ENCODE results near the gene XRCC6. TPM values are rescaled to one million over a fixed set of nuclear protein-coding genes. Genes with fewer than 3 reads are reported as not detected.
"Not testable (repeated sequence)": the region's sequence is repeated elsewhere in the genome, so short reads cannot be mapped to it uniquely, and the experiment has no call there.

XRCC6 gene
- polyA plus RNA-seq, 4 donors, result 333 to 384 (median 357) TPM

DNA sequence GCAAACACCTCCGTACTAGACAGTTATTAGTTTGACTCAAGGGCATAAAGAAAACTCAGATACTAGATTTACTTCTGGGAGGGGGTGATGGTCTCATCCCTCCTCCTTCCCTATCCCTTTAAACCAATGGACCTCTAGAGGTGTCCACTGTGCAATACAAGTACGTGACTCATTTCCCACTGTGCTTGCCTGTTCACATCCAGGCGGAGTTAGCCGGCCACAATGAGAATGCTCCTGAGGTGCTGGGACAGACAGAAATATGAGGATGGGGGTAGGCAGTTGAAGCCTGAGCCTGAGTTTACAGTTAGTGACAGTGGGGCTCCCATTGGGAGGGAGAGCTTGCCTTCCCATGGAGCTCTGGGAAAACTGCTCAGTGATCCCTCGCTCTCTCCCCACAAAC is 23.0 kb upstream of the XRCC6 start:
- no peak for DNase-seq (ENCODE audit: low read depth in 4 of 4, low spot score in 3 of 4)

DNA sequence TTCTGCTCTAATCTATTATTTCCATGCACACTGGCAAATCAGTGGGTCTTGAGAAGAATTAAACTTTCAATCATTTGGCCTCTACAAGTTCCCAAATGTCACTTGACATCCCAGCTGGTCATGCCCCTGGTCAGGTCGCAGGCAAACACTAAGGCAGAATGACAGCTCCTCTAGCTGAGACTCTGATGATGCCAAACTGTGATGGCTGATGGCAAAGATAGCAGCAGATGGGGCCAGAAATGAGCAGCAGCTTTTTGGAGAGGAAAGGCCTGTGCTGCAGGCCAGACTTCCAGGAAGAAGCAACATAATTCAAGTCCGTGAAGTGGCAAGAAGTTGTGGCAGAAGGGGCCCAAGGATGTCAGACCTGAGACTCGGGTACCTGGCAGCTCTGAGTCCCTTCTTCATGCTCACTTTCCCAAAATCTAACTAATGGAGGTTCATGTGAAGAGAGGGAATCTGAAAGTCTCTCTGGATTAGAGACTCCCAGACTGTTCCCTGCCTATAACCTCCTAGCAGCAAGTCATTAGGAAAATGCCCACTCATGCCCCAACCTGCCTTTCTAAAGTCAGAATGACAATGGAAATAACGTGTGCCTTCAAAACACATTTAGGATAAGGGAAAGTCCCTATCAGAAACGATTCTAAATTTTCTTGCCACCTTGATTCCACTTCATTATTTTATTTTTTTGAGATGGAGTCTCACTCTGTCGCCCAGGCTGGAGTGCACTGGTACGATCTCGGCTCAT is 22.0 kb upstream of the XRCC6 start:
- no peak for DNase-seq (ENCODE audit: low read depth in 4 of 4, low spot score in 3 of 4)

DNA sequence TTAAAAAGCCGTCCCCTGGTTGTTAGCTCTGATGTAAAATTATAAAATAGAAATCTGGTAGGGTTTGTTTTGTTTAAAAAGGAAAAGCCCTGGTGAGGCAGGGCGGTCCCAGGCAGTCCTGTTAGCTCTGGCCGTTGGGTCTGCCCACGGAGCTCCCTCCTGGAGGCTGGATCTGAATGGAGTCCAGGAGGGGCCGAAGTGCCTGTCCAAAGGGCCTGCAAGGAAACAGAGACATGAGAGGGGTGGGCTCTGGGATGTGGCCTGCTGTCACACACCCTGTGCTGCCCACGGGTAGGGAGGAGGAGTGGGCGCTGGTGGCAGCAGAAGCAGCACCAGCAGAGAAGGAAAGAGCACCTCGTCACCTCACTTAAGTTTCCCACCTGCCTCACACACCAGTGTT is 20.1 kb upstream of the XRCC6 start:
- no peak for DNase-seq (ENCODE audit: low read depth in 4 of 4, low spot score in 3 of 4)

DNA sequence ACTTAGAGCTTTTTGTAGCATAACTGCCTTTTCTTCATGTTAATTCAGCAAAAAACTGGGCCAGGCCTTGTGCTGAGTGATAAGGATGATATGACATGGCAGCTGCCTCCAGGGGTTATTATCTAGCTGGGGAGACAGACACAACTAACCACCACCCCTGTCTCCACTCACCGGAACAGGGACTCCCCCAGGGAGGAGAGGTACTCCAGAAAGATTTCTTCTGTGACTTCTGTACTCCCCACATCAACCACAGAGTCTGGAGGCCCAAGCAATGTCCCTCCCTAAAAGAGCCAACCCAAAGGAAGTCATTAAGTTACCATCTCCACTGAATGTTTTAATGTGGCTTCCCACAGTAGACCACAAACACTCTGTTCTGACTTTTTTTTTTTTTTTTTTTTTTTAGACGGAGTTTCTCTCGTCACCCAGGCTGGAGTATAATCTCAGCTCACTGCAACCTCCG is 17.2 kb upstream of the XRCC6 start:
- no peak for DNase-seq (ENCODE audit: low read depth in 4 of 4, low spot score in 3 of 4)

DNA sequence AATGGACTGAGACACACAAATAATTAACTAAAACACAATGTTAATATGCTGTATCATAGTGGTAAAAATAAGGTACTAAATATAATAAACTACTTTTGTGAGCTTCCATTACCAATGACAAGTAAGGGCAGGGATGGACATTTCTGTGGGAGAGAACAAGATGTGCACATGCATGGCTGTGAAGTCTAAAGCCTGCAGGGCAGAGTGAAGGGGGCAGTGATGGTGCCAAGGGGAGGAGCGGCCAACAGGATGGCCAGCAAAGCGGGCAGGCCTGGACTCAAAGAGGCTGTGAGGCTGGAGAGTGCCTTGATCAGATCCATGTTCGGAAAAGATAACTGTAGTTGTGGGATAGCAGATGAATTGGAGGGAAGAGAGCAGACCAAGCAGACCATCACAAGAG is 12.7 kb upstream of the XRCC6 start:
- no peak for DNase-seq (ENCODE audit: low read depth in 4 of 4, low spot score in 3 of 4)

DNA sequence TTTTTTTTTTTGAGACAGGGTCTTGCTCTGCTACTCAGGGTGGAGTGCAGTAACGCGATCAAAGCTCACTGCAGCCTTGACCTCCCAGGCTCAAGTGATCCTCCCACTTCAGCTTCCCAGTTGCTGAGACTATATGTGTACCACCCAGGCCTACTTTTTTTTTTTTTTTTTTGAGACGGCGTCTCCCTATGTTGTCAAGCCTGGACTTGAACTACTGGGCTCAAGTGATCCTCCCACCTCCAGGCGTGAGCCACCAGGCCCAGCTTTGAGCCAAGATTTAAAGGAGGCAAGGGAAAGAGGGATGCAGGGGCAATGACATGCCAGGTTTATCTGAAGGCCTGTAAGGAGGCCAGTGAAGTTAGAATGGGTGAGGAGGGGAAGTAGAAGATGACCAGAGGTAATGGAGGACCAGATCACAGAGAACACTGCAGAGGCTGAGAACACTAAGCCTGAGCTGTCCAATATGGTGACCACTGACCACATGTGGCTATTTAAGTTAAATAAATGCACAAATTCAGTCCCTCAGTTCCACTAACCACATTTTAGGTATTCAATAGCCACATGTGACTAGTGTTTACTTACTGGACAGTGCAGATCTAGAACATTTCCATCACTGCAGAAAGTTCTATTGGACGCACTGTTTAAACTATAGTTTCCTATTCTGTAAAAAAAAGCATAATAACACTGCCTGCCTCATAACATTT is 8.3 kb upstream of the XRCC6 start:
- DNase-seq (ENCODE audit: low read depth in 4 of 4, low spot score in 3 of 4), result no peak

DNA sequence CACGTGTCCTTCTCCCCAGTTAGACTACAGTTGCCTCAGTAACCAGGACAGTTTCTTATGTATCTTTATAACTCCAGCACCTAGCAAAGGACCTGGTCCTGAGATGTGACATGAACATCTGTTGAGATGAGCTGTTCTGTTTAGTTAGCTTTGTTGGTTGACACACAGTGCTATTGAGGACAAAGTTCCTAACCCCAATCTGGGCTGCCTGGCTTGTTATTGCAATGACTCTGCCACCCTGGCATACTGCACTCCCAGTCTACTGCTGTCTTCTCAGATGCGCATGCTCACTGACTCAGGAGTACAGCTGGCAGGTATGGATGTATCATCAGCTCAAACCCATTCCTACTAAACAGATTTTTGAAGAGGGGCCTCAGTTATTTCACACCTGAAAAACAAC is 7.6 kb upstream of the XRCC6 start:
- no peak for DNase-seq (ENCODE audit: low read depth in 4 of 4, low spot score in 3 of 4)

DNA sequence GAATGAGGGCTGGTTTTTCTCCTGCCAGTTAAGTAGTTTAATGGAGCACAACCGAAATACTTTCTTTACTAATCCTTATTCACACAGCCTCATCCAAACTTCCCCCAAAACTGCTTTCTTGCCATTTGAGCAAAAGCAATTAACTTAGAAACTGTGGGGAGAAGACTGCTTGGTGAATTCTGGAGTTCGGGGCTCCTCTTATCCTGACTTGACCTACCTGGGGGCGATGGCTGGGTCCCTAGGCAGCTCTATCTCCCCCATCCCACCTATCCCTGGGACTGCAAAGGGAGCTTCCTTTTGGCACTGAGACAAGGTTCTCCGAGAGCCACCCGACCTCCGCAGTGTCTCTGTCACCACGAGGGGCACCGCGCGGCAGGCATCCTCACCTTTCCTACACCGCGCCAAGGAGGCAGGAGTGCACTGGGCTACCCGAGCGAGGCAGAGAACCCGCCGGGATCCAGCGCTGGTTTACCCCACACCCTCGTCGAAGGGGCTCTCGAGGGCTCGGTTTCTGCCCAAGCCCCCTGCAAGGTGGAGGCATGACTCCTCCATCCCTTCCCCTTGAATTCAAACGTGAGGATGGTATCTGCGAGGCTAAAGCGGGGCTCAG is 1.0 kb upstream of the XRCC6 start:
- peak in 2 of 4 donors; percentile 8 to 13 for DNase-seq (ENCODE audit: low read depth in 4 of 4, low spot score in 3 of 4)

DNA sequence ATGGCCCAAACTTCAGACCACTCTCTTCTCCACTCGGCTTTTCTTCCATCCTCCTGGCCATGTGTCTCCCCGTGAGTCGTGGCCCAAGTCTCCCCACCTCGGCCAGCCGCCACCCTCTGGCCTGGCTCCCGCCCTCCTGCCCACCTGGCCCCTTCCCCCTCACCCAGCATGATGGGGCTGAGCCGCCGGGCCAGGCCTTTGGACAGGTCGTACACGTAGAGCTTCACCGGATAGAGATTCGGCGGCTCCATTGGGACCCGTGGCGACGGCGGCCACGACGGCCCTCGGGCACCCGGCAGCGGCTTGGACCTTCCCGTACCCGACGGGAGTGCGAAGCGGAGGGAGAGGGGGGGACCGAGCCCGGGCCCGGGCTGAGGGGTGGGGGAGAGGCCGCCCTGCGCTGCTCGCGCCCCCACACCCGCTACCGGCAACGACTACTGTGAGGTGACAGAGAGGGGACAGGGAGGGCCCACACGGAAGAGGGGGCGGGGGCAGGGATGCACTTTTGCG is 451 bp upstream of the XRCC6 start, which contains the start of gene DESI1:
TSS of gene DESI1 (minus strand) at position 455 of the 510 bp plus-strand sequence. CDS start at position 251, 204 bp downstream.
- DNase-seq (ENCODE audit: low read depth in 4 of 4, low spot score in 3 of 4), result peak in 2 of 4 donors; percentile 0 to 39

DNA sequence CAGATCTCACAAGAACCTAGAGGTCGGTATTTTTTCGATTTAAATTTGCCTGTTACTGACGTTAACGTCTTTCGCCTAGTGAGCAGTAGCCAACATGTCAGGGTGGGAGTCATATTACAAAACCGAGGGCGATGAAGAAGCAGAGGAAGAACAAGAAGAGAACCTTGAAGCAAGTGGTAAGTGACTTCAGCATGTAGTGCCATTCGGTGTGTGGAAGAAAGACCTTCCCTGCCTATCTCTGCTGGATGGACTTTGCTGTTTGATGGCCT is 750 bp downstream of the XRCC6 start:
- no peak for DNase-seq (ENCODE audit: low read depth in 4 of 4, low spot score in 3 of 4)

DNA sequence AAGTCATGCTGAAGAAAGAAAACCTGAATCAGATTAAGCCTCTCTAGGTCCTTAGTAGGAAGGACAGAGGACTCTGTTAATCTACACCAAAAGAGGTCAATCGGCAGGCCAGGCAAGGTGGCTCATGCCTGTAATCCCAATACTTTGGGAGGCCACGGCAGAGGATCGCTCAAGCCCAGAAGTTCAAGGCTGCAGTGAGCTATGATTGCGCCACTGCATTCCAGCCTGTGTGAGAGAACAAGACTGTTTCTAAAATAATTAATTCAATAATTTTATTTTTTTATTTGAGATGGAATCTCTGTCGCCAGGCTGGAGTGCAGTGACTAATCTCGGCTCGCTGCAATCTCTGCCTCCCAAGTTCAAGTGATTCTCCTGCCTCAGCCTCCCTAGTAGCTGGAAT is 4.5 kb downstream of the XRCC6 start:
- no peak for DNase-seq (ENCODE audit: low read depth in 4 of 4, low spot score in 3 of 4)

DNA sequence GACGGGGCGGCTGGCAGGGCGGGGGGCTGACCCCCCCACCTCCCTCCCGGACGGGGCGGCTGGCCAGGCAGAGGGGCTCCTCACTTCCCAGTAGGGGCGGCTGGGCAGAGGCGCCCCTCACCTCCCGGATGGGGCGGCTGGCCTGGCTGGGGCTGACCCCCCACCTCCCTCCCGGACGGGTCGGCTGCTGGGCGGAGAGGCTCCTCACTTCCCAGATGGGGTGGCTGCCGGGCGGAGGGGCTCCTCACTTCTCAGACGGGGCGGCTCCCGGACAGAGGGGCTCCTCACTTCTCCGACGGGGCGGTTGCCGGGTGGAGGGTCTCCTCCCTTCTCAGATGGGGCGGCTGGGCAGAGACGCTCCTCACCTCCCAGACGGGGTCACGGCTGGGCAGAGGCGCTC is 10.0 kb downstream of the XRCC6 start:
- DNase-seq (ENCODE audit: low read depth in 4 of 4, low spot score in 3 of 4), result not testable (repeated sequence)

DNA sequence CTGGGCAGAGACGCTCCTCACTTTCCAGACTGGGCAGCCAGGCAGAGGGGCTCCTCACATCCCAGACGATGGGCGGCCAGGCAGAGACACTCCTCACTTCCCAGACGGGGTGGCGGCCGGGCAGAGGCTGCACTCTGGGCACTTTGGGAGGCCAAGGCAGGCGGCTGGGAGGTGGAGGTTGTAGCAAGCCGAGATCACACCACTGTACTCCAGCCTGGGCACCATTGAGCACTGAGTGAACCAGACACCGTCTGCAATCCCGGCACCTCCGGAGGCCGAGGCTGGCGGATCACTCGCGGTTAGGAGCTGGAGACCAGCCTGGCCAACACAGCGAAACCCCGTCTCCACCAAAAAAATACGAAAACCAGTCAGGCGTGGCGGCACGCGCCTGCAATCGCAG is 10.5 kb downstream of the XRCC6 start:
- DNase-seq (ENCODE audit: low read depth in 4 of 4, low spot score in 3 of 4), result not testable (repeated sequence)

DNA sequence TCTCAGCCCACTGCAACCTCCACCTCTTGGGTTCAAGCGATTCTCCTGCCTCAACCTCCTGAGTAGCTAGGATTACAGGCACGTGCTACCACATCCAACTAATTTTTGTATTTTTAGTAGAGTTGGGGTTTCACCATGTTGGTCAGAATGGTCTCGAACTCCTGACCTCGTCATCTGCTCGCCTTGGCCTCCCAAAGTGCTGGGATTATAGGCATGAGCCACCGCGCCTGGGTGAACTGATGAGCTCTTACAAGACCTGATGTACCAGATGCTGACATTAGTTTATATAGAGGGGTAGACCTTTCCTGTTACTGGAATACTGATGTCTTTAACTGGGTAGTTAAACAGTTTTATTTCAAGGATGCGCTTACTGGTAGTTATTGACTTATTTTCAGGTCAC is 13.5 kb downstream of the XRCC6 start:
- not testable (repeated sequence) for DNase-seq (ENCODE audit: low read depth in 4 of 4, low spot score in 3 of 4)

DNA sequence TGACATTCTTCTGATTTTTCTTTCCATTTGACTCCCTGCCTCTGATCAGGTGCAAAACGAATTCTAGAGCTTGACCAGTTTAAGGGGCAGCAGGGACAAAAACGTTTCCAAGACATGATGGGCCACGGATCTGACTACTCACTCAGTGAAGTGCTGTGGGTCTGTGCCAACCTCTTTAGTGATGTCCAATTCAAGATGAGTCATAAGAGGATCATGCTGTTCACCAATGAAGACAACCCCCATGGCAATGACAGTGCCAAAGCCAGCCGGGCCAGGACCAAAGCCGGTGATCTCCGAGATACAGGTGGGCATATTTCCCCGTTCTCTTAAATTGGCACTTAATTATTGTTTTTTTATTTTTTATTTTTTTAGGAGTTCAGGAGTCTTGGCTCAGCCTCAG is 15.4 kb downstream of the XRCC6 start:
- DNase-seq (ENCODE audit: low read depth in 4 of 4, low spot score in 3 of 4), result no peak

DNA sequence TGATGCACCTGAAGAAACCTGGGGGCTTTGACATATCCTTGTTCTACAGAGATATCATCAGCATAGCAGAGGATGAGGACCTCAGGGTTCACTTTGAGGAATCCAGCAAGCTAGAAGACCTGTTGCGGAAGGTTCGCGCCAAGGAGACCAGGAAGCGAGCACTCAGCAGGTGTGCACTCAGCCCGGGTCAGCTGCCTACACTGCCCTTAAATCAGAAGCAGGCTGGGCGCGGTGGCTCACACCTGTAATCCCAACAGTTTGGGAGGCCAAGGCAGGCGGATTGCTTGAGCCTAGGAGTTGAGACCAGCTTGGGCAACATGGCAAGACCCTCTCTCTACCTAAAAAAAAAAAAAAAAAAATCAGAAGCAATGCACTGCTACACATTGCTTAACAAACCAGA is 16.5 kb downstream of the XRCC6 start:
- DNase-seq (ENCODE audit: low read depth in 4 of 4, low spot score in 3 of 4), result not testable (repeated sequence)

DNA sequence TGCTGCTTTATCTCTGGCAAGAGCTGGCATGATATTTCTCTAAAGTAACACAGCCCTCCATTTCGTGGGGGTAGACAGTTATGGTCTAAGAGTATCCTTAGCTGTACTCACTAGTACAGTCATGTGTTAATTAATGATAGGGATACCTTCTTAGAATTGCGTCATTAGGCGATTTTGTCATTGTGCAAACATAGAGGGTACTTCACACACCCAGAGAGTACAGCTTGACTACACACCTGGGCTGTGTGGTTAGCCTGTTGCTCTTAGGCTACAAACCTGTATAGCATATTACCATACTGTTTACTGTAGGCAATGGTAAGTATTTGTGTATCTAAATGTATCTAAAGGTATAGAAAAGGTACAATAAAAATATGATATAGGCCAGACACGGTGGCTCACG is 17.0 kb downstream of the XRCC6 start:
- DNase-seq (ENCODE audit: low read depth in 4 of 4, low spot score in 3 of 4), result no peak

DNA sequence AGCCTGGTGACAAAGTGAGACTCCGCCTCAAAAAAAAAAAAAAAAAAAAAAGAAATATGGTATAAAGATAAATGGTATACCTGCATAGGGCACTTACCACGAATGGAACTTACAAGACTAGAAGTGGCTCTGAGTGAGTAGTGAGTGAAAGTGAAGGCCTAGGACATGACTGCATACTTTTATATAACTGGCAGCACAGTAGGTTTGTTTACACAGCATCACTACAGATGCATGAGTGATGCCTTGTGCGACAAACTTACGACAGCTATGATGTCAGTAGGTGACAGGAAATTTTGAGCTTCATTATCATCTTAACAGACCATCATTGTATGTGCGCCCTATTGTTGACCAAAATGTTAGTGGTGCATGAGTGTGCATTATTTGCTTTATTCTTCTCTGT is 17.7 kb downstream of the XRCC6 start:
- no peak for DNase-seq (ENCODE audit: low read depth in 4 of 4, low spot score in 3 of 4)

DNA sequence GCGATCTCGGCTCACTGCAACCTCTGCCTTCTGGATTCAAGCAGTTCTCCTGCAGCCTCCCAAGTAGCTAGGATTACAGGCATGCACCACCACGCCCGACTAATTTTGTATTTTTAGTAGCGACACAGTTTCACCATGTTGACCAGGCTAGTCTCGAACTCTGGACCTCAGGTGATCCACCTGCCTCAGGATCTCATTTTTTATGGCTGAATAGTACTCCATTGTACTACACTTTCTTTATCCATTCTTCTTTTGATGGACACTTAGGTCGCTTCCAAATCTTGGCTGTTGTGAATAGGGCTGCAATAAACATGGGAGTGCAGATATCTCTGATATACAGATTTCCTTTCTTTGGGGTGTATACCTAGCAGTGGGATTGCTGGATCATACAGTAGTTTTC is 20.8 kb downstream of the XRCC6 start:
- DNase-seq (ENCODE audit: low read depth in 4 of 4, low spot score in 3 of 4), result no peak

DNA sequence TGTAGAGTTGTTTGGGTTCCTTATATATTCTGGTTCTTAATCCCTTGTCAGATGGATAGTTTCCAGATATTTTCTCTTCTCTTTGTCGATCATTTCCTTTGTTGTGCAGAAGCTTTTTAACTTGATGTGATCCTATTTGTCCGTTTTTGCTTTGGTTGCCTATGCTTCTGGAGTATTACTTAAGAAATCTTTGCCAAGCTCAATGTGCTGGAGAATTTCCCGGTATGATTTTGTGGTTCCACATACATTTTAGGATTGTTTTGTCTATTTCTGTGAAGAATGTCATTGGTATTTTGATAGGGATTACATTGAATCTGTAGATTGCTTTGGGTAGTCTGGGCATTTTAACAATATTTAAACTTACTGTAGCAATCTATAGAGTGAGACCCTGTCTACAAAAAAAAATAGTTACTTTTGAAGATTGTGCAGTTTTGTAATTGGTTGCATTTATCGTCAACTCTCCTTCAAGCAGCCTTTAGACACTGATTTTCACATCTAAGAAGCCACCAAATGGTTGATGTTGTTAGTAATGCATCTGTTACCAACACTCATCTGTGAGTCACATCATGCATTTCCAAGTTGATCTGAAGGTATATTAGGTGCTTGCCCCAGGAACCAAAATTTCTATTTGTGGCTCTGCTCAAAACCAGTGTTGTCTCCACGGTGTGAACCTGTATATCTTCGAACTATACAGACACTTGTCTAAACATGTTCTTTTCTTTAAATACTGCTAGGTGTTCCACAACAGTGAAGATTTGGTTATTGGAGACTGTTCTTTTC is 21.4 kb downstream of the XRCC6 start:
- DNase-seq (ENCODE audit: low read depth in 4 of 4, low spot score in 3 of 4), result no peak

DNA sequence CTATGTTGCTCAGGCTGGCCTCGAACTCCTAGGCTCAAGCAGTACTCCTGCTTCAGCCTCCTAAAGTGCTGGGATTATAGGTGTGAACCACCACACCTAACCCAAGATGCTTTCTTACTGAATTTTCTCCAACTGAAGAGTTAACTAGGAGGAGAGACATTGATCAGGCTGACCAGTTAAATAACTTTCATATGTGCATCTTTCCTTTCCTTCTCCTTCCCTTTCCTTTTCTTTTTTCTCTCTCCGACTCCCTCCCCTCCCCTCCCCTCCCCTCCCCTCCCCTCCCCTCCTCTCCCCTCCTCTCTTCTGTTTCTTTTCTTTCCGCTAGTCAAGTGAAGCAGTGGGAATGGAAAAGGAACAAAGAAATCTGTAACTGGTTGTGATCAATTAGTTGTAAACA is 26.7 kb downstream of the XRCC6 start:
- DNase-seq (ENCODE audit: low read depth in 4 of 4, low spot score in 3 of 4), result no peak

Data from right renal pelvis (tissue), 4 donors.